OCI-LY1 (cell line): ENCODE measurements around the gene PHF23.

ENCODE experiments used
- CTCF ChIP-seq: fragments of 200-600 bp; sonication (generic), shearing (Covaris generic); IDR thresholded peaks from 2 replicates; pipeline ENCODE4 v1.5.1; 2017; ENCODE audit warnings: mild to moderate bottlenecking, antibody characterized with exemption, low read length, moderate library complexity, mixed read lengths
- EZH2 ChIP-seq: fragments of 200-600 bp; sonication (generic), shearing (Covaris generic); IDR thresholded peaks from 2 replicates; pipeline ENCODE4 v1.8.0; 2017; ENCODE audit warnings: borderline replicate concordance, mixed run types, mild to moderate bottlenecking, antibody characterized with exemption, low read length, moderate library complexity, mixed read lengths

- TF ChIP-seq CTCF (no peak), EZH2 (no peak)
These were observed 42.4 kb downstream of the PHF23 start for GRCh38 chr17:7196651-7197401.
